ENCODE data around the gene FARP1. TPM values are rescaled to one million over a fixed set of nuclear protein-coding genes. Genes with fewer than 3 reads are reported as not detected.
A peak's percentile ranks its signal among the peaks of the same experiment; 100 is the strongest.

The FARP1 gene
- total and polyA plus RNA-seq, 2 of the 13 experiments (the other 11 are each of a cell fraction or from before 2014, with no cell fraction given): 70.6 to 126 TPM

DNA sequence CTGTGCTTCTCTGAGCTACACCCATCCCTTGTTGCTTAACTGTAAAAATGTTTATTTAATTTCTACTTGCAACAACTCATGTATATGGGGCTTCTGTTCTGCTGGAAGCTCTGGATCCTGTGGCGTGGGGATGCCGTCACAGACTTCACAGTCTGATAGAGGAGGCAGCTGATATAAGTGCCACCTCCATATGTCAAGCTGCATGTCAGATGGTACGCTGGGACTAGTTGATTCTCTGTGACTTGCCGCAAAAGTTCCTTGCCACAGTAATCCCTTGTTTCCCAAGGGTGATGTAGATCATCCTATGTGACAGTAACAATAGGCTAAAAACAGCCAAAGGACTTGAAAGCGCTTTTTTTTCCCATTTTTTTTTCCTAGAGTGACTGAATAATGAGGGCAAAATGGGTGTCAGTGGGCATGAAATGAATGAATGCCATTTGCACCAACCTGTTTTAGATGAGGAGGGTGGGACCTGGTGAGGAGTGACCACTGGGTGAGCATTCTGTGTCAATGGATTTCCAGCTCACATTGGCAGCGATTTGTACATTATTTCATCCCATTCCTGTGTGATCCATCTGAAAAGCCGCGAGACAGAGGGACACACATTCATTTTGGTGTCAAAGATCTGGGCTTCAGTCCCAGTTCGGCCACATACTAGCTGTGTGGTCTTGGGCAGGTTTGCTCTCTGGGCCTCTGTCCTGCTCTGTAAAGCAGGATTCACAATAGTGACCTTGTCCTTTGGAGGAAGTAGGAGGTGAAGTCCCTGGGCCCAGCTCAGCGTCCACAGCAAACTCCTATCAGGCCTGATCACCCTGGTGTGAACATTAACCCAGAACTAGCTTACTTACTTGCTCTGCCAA is 123.0 kb downstream of the FARP1 start (continued):
- TF ChIP-seq, protein P1, sequence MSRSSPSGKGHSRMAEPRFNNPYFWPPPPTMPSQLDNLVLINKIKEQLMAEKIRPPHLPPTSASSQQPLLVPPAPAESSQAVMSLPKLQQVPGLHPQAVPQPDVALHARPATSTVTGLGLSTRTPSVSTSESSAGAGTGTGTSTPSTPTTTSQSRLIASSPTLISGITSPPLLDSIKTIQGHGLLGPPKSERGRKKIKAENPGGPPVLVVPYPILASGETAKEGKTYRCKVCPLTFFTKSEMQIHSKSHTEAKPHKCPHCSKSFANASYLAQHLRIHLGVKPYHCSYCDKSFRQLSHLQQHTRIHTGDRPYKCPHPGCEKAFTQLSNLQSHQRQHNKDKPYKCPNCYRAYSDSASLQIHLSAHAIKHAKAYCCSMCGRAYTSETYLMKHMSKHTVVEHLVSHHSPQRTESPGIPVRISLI (CRISPR knock-in tag; IDR thresholded peaks at IDR 0.05; ENCODE audit: borderline replicate concordance): peak; percentile 32; the same call in 1 of the 2 replicates
- peak; percentile 88 for TF ChIP-seq ZNF768 (CRISPR knock-in tag; IDR thresholded peaks at IDR 0.05)
- TF ChIP-seq PLSCR1 (CRISPR knock-in tag; IDR thresholded peaks at IDR 0.05; ENCODE audit: borderline replicate concordance): no peak
- no peak for TF ChIP-seq SATB2 (CRISPR knock-in tag; IDR thresholded peaks at IDR 0.05)
- TF ChIP-seq ZNF143 (CRISPR knock-in tag; IDR thresholded peaks at IDR 0.05): peak; percentile 81
- peak; percentile 22; the same call in 1 of the 2 replicates for TF ChIP-seq RAD21 (CRISPR knock-in tag; IDR thresholded peaks at IDR 0.05)
- TF ChIP-seq ZNF451 (CRISPR knock-in tag; IDR thresholded peaks at IDR 0.05): no peak
- TF ChIP-seq ATRX (CRISPR knock-in tag; IDR thresholded peaks at IDR 0.05; ENCODE audit: borderline replicate concordance): no peak
- TF ChIP-seq ERF (CRISPR knock-in tag; IDR thresholded peaks at IDR 0.05): peak; percentile 72; the same call in 1 of the 2 replicates
- TF ChIP-seq DRAP1 (CRISPR knock-in tag; IDR thresholded peaks at IDR 0.05): peak; percentile 80; the same call in 1 of the 2 replicates
- TF ChIP-seq, protein P2, sequence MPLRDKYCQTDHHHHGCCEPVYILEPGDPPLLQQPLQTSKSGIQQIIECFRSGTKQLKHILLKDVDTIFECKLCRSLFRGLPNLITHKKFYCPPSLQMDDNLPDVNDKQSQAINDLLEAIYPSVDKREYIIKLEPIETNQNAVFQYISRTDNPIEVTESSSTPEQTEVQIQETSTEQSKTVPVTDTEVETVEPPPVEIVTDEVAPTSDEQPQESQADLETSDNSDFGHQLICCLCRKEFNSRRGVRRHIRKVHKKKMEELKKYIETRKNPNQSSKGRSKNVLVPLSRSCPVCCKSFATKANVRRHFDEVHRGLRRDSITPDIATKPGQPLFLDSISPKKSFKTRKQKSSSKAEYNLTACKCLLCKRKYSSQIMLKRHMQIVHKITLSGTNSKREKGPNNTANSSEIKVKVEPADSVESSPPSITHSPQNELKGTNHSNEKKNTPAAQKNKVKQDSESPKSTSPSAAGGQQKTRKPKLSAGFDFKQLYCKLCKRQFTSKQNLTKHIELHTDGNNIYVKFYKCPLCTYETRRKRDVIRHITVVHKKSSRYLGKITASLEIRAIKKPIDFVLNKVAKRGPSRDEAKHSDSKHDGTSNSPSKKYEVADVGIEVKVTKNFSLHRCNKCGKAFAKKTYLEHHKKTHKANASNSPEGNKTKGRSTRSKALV (CRISPR knock-in tag; IDR thresholded peaks at IDR 0.05): peak; percentile 64; the same call in 1 of the 2 replicates
- peak; percentile 46 for TF ChIP-seq XRCC5 (optimal IDR thresholded peaks at IDR 0.05; ENCODE audit: low read length)
- TF ChIP-seq ZNF703 (CRISPR knock-in tag; IDR thresholded peaks at IDR 0.05; ENCODE audit: borderline replicate concordance): no peak
- no peak for TF ChIP-seq ZFP41 (CRISPR knock-in tag; IDR thresholded peaks at IDR 0.05; ENCODE audit: borderline replicate concordance)
- TF ChIP-seq ZNF446 (CRISPR knock-in tag; IDR thresholded peaks at IDR 0.05): no peak
- no peak for TF ChIP-seq ETS1 (CRISPR knock-in tag; IDR thresholded peaks at IDR 0.05)
- TF ChIP-seq, protein P3, sequence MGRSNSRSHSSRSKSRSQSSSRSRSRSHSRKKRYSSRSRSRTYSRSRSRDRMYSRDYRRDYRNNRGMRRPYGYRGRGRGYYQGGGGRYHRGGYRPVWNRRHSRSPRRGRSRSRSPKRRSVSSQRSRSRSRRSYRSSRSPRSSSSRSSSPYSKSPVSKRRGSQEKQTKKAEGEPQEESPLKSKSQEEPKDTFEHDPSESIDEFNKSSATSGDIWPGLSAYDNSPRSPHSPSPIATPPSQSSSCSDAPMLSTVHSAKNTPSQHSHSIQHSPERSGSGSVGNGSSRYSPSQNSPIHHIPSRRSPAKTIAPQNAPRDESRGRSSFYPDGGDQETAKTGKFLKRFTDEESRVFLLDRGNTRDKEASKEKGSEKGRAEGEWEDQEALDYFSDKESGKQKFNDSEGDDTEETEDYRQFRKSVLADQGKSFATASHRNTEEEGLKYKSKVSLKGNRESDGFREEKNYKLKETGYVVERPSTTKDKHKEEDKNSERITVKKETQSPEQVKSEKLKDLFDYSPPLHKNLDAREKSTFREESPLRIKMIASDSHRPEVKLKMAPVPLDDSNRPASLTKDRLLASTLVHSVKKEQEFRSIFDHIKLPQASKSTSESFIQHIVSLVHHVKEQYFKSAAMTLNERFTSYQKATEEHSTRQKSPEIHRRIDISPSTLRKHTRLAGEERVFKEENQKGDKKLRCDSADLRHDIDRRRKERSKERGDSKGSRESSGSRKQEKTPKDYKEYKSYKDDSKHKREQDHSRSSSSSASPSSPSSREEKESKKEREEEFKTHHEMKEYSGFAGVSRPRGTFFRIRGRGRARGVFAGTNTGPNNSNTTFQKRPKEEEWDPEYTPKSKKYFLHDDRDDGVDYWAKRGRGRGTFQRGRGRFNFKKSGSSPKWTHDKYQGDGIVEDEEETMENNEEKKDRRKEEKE (IDR thresholded peaks at IDR 0.05): no peak

All from HepG2 (cell line).